Measurements from ENCODE around the gene C16orf78.
"Not testable (repeated sequence)": the region's sequence is repeated elsewhere in the genome, so short reads cannot be mapped to it uniquely, and the experiment has no call there.

C16orf78 gene

GRCh38 chr16:49350265-49351095, 23.1 kb upstream of the C16orf78 start:
- DNase-seq: peak in 2 of 5 experiments; percentile 22 to 24

GRCh38 chr16:49351096-49351487, 22.5 kb upstream of the C16orf78 start:
- DNase-seq: no peak

GRCh38 chr16:49352892-49353291, 20.7 kb upstream of the C16orf78 start:
- DNase-seq: no peak

- no peak for DNase-seq
Observed at GRCh38 chr16:49353680-49354079, 19.9 kb upstream of the C16orf78 start.

GRCh38 chr16:49354101-49354500, 19.5 kb upstream of the C16orf78 start:
- no peak for DNase-seq

- no peak for DNase-seq
Observed at GRCh38 chr16:49354991-49355390, 18.6 kb upstream of the C16orf78 start.

GRCh38 chr16:49355933-49356665, 17.5 kb upstream of the C16orf78 start:
- DNase-seq: no peak

GRCh38 chr16:49356728-49357488, 16.7 kb upstream of the C16orf78 start:
- DNase-seq: no peak

GRCh38 chr16:49359591-49359990, 14.0 kb upstream of the C16orf78 start:
- DNase-seq: no peak

- DNase-seq: not testable (repeated sequence)
Observed at GRCh38 chr16:49361731-49362130, 11.9 kb upstream of the C16orf78 start.

GRCh38 chr16:49362230-49362629, 11.4 kb upstream of the C16orf78 start:
- DNase-seq: no peak

GRCh38 chr16:49365711-49366509, 7.7 kb upstream of the C16orf78 start:
- no peak for DNase-seq

GRCh38 chr16:49366669-49367068, 6.9 kb upstream of the C16orf78 start:
- no peak for DNase-seq

GRCh38 chr16:49369651-49370611, 3.7 kb upstream of the C16orf78 start:
- no peak for DNase-seq

- no peak for DNase-seq
Observed at GRCh38 chr16:49376206-49376605, 2.6 kb downstream of the C16orf78 start.

GRCh38 chr16:49377196-49377755, 3.7 kb downstream of the C16orf78 start:
- no peak for DNase-seq

- DNase-seq: no peak
Observed at GRCh38 chr16:49378238-49378637, 4.6 kb downstream of the C16orf78 start.

- no peak for DNase-seq
Observed at GRCh38 chr16:49378816-49379215, 5.2 kb downstream of the C16orf78 start.

- DNase-seq: no peak
Observed at GRCh38 chr16:49382916-49383315, 9.3 kb downstream of the C16orf78 start.

- no peak for DNase-seq
Observed at GRCh38 chr16:49395021-49395420, 21.4 kb downstream of the C16orf78 start.

GRCh38 chr16:49396206-49396720, 22.7 kb downstream of the C16orf78 start:
- DNase-seq: no peak

Measured in T-helper 2 cell (primary cell).